Liver (tissue), 3 donors: ENCODE measurements around the gene ABL2.

Experiments used
- ATF3 ChIP-seq: IDR thresholded peaks from 2 replicates; pipeline ENCODE4 v1.6.1; 2016; ENCODE audit warnings: antibody characterized with exemption
- CTCF ChIP-seq: fragments of 150-350 bp; IDR thresholded peaks from 2 replicates; pipeline ENCODE4 v1.5.1; 2017; ENCODE audit warnings: improper control_type of control experiment, low read depth, low read length; ENCODE audit not compliant: missing input control
- EGR1 ChIP-seq, 2 donors: IDR thresholded peaks; 2 replicates each; pipeline ENCODE4 v1.6.1; 2016 to 2018; ENCODE audit warnings: antibody characterized with exemption in 2 of 2, low read depth in 2 of 2
- FOXA1 ChIP-seq: IDR thresholded peaks from 2 replicates; pipeline ENCODE4 v1.6.1; 2016; ENCODE audit warnings: antibody characterized with exemption
- GABPA ChIP-seq, 2 donors: IDR thresholded peaks in 1 of 2; conservative IDR thresholded peaks in 1 of 2; 2 replicates each; pipeline ENCODE4 v1.6.1; 2016; ENCODE audit warnings: antibody characterized with exemption in 2 of 2, mild to moderate bottlenecking in 1 of 2, moderate library complexity in 1 of 2
- HNF4G ChIP-seq: IDR thresholded peaks from 2 replicates; pipeline ENCODE4 v1.6.1; 2016; ENCODE audit warnings: antibody characterized with exemption
- JUND ChIP-seq, 2 donors: IDR thresholded peaks; 2 replicates each; pipeline ENCODE4 v1.6.1; 2016; ENCODE audit warnings: antibody characterized with exemption in 2 of 2
- REST ChIP-seq: IDR thresholded peaks from 2 replicates; pipeline ENCODE4 v1.6.1; 2016; ENCODE audit warnings: antibody characterized with exemption, mild to moderate bottlenecking
- TAF1 ChIP-seq: conservative IDR thresholded peaks from 2 replicates; pipeline ENCODE4 v1.6.1; 2016; ENCODE audit warnings: antibody characterized with exemption, mild to moderate bottlenecking
- YY1 ChIP-seq: IDR thresholded peaks from 2 replicates; pipeline ENCODE4 v1.6.1; 2016; ENCODE audit warnings: antibody characterized with exemption, mild to moderate bottlenecking
- ZBTB33 ChIP-seq: IDR thresholded peaks from 2 replicates; pipeline ENCODE4 v1.6.1; 2016; ENCODE audit warnings: antibody characterized with exemption
- donor health status: healthy.
- donor health status: healthy.

GRCh38 chr1:179120736-179121135, 108.7 kb downstream of the ABL2 start:
- TF ChIP-seq CTCF, result no peak
- TF ChIP-seq TAF1, result no peak
- no peak for TF ChIP-seq JUND (IDR thresholded peaks at IDR 0.05)
- TF ChIP-seq YY1, result no peak
- TF ChIP-seq ATF3, result no peak
- no peak for TF ChIP-seq GABPA (IDR thresholded peaks at IDR 0.05 in 1 of 2, conservative IDR thresholded peaks at IDR 0.05 in 1 of 2)
- TF ChIP-seq ZBTB33, result no peak
- no peak for TF ChIP-seq REST
- no peak for TF ChIP-seq EGR1 (IDR thresholded peaks at IDR 0.05; ENCODE audit: low read depth in 2 of 2)
- no peak for TF ChIP-seq FOXA1
- no peak for TF ChIP-seq HNF4G
